ENCODE results near the gene MXI1.
"Not testable (repeated sequence)": the region's sequence is repeated elsewhere in the genome, so short reads cannot be mapped to it uniquely, and the experiment has no call there.

MXI1 gene

DNA sequence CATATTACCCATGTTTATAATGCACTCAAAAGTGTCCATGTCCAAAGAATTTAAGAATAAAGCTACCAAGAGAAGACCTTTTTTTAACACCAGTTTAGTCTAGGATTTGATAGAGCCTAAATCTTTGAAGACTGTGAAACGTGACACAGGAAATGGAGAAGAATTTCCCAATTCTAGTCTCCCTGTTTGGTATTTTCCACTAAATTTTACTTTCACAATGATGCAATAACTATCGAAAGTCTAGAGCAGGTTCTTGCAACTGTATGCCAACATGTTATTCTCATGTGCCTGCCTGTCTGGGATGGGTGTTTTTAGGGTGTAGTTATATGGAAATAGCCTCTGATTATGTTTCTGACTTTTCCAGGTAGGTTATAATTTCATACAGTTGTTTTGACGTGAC lies 6.9 kb upstream of the MXI1 start:
- TF ChIP-seq, protein P1, sequence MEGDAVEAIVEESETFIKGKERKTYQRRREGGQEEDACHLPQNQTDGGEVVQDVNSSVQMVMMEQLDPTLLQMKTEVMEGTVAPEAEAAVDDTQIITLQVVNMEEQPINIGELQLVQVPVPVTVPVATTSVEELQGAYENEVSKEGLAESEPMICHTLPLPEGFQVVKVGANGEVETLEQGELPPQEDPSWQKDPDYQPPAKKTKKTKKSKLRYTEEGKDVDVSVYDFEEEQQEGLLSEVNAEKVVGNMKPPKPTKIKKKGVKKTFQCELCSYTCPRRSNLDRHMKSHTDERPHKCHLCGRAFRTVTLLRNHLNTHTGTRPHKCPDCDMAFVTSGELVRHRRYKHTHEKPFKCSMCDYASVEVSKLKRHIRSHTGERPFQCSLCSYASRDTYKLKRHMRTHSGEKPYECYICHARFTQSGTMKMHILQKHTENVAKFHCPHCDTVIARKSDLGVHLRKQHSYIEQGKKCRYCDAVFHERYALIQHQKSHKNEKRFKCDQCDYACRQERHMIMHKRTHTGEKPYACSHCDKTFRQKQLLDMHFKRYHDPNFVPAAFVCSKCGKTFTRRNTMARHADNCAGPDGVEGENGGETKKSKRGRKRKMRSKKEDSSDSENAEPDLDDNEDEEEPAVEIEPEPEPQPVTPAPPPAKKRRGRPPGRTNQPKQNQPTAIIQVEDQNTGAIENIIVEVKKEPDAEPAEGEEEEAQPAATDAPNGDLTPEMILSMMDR (conservative IDR thresholded peaks at IDR 0.05; ENCODE audit: low read length): no peak
- no peak for TF ChIP-seq EZH2phosphoT487 (IDR thresholded peaks at IDR 0.05; ENCODE audit: borderline replicate concordance)

GRCh38 chr10:110201046-110201445 lies 6.4 kb upstream of the MXI1 start:
- H3K4me3 ChIP-seq (ENCODE audit: low read length, poor library complexity, severe bottlenecking); H3K9ac ChIP-seq (ENCODE audit: low read depth, low read length, poor library complexity, severe bottlenecking); H3K9me3 ChIP-seq (ENCODE audit: insufficient read depth, low read depth, low read length); H3F3A ChIP-seq (ENCODE audit: low read depth); H4K20me1 ChIP-seq (ENCODE audit: insufficient read depth, low read length, poor library complexity, severe bottlenecking); H3K4me1 ChIP-seq (ENCODE audit: insufficient read depth, low read length, poor library complexity, severe bottlenecking); H2AFZ ChIP-seq (ENCODE audit: low read length); H3K9me2 ChIP-seq (replicated peaks; ENCODE audit: low read depth, low read length); H3K27me3 ChIP-seq (ENCODE audit: insufficient read depth, low read length, poor library complexity, severe bottlenecking); H3K4me2 ChIP-seq (ENCODE audit: low read depth, low read length, poor library complexity, severe bottlenecking); H3K79me2 ChIP-seq (ENCODE audit: insufficient read depth, low read length); H3K36me3 ChIP-seq (ENCODE audit: insufficient read depth, low read length): not testable (repeated sequence)

More for the DNA sequence above, 6.9 kb upstream of the MXI1 start:
- H3K79me2 ChIP-seq (ENCODE audit: insufficient read depth, low read length): no peaks in the 10 kb centered on the region
- H3K4me3 ChIP-seq (ENCODE audit: low read length, poor library complexity, severe bottlenecking): no peak overlapping the region
- H4K20me1 ChIP-seq (ENCODE audit: insufficient read depth, low read length, poor library complexity, severe bottlenecking): no peaks in the 10 kb centered on the region
- no peak overlapping the region for H2AFZ ChIP-seq (ENCODE audit: low read length)
- H3F3A ChIP-seq (ENCODE audit: low read depth): no peaks in the 10 kb centered on the region
- H3K4me1 ChIP-seq (ENCODE audit: insufficient read depth, low read length, poor library complexity, severe bottlenecking): no peaks in the 10 kb centered on the region
- H3K36me3 ChIP-seq (ENCODE audit: insufficient read depth, low read length): no peaks in the 10 kb centered on the region
- H3K9ac ChIP-seq (ENCODE audit: low read depth, low read length, poor library complexity, severe bottlenecking): no peak overlapping the region
- no peaks in the 10 kb centered on the region for H3K9me2 ChIP-seq (replicated peaks; ENCODE audit: low read depth, low read length)
- H3K4me2 ChIP-seq (ENCODE audit: low read depth, low read length, poor library complexity, severe bottlenecking): no peak overlapping the region
- no peaks in the 10 kb centered on the region for H3K9me3 ChIP-seq (ENCODE audit: insufficient read depth, low read depth, low read length)
- no peaks in the 10 kb centered on the region for H3K27me3 ChIP-seq (ENCODE audit: insufficient read depth, low read length, poor library complexity, severe bottlenecking)

DNA sequence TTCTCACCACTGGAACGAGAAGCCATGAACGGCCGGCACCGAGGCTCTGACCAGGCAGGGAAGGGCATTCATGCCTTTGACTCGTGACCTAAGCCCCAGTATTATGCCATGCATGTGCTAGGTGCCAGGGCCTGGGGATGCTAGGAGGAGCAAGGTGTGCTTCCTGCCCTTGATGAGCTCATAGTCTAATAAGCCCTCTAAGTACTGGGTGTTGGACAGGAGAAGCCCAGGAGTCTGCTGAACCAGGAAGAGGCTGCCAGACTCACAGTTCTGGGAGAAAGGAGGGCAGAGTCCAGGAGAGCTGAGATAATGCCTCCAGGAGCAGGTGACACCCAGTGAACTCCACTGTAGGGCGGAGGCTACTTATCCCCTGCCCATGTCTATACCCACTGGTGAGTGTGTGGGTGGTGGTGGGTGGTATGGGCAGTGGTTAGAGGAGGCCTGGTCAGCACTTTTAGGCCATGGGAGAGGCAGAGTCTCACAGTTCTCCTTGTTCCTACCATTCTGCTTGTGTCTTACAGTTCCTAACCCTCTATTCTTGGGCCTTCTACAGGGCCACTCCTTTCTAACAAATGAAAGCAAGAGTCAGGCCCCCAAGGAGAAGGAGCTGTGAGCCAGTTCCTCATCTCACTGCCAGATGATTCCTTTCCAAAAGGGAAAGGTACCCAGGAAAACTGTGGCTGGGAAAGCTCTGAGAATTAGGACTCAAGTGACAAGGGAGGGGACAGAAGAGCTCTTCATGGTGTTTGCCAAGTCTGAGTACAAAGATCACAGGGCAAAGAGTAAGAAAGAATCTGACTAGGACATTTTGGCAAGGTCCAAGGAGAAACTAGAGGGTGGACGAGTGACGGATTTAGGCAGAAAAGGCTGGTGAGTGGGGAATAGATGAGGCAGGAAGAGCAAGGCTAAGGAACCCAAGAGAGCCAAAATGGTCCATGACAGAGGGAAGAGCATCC lies 3.6 kb upstream of the MXI1 start:
- no peak overlapping the region for H3K4me2 ChIP-seq (ENCODE audit: low read depth, low read length, poor library complexity, severe bottlenecking)
- no peaks in the 10 kb centered on the region for H4K20me1 ChIP-seq (ENCODE audit: insufficient read depth, low read length, poor library complexity, severe bottlenecking)
- H3K9ac ChIP-seq (ENCODE audit: low read depth, low read length, poor library complexity, severe bottlenecking): no peak overlapping the region
- no peak overlapping the region for H2AFZ ChIP-seq (ENCODE audit: low read length)
- H3F3A ChIP-seq (ENCODE audit: low read depth): no peaks in the 10 kb centered on the region
- no peaks in the 10 kb centered on the region for H3K9me2 ChIP-seq (replicated peaks; ENCODE audit: low read depth, low read length)
- H3K79me2 ChIP-seq (ENCODE audit: insufficient read depth, low read length): peaks cover 7% of the 10 kb centered on the region; the same call in 1 of the 2 replicates
- no peak overlapping the region for H3K4me3 ChIP-seq (ENCODE audit: low read length, poor library complexity, severe bottlenecking)
- H3K4me1 ChIP-seq (ENCODE audit: insufficient read depth, low read length, poor library complexity, severe bottlenecking): peaks cover 5% of the 10 kb centered on the region
- TF ChIP-seq, protein P1 (conservative IDR thresholded peaks at IDR 0.05; ENCODE audit: low read length): no peak
- TF ChIP-seq EZH2phosphoT487 (IDR thresholded peaks at IDR 0.05; ENCODE audit: borderline replicate concordance): no peak
- no peaks in the 10 kb centered on the region for H3K36me3 ChIP-seq (ENCODE audit: insufficient read depth, low read length)
- H3K27me3 ChIP-seq (ENCODE audit: insufficient read depth, low read length, poor library complexity, severe bottlenecking): no peaks in the 10 kb centered on the region
- no peaks in the 10 kb centered on the region for H3K9me3 ChIP-seq (ENCODE audit: insufficient read depth, low read depth, low read length)

Data from Loucy (cell line).